Fibroblast of the conjunctiva (primary cell): ENCODE data around the gene PDE3B.
"Not testable (repeated sequence)": the region's sequence is repeated elsewhere in the genome, so short reads cannot be mapped to it uniquely, and the experiment has no call there.

Experiments used
- DNase-seq: peaks from one replicate; pipeline ENCODE4 v3.0.0-alpha.2; 2010; ENCODE audit warnings: low read depth

The PDE3B gene

DNA sequence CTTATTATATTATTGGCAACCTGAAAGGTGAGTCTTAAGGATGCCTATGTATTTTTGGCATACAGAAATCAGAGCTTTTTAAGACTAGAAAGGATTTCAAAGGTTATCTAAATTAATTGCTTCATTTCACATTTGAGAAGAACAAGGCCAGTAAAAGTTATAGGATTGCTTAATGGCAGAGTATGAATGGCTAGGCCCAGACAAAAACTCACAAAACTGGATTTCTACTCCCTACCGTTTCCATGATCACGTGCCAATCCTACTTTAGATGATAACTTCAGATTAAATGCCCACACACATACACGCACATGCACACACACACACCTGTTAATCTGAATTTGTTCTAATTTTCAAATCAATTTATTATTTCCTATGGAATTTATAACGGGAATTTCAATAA is 1.8 kb upstream of the PDE3B start:
- no peak for DNase-seq

DNA sequence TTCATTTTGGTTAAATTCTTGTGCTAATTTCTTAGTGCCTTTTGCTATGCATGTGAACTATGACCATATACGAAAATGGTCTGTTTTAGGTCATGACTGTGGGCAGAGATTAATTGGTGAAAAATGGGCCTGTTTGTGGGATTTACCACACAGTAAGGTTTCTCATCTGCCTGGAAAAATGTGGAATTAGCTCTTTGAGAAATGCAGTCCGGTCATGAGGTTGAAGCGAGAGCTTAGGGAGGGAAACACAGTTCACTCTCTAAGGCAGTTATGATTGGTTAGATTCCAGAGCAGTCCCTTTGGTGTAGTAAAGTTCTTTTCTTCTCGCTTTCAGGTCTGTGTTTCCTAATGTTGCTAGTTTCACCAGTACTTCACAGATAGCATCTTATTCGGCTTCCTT is 1.2 kb upstream of the PDE3B start:
- DNase-seq = no peak

GRCh38 chr11:14642873-14643696 is 519 bp upstream of the PDE3B start:
- no peak for DNase-seq

- DNase-seq = no peak
Observed at GRCh38 chr11:14644226-14645014, 816 bp downstream of the PDE3B start.

GRCh38 chr11:14645015-14645912 is 1.7 kb downstream of the PDE3B start:
- no peak for DNase-seq

- DNase-seq = no peak
Observed at GRCh38 chr11:14645985-14646900, 2.6 kb downstream of the PDE3B start.

DNA sequence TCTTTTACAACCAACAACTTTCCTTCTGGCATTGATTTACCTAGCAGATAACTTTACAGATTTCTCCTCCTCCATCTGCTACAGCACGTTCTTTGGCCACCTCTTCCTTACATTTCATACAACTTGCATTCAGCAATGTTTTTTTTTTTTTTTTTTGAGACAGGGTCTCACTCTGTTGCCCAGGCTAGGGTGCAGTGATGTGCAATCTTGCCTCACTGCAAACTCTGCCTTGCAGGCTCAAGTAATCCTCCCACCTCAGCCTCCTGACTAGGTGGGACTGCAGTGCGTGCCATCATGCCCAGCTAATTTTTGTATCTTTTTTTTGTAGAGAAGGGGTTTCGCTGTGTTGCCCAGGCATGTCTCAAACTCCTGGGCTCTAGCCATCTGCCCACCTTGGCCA is 6.5 kb downstream of the PDE3B start:
- no peak for DNase-seq

DNA sequence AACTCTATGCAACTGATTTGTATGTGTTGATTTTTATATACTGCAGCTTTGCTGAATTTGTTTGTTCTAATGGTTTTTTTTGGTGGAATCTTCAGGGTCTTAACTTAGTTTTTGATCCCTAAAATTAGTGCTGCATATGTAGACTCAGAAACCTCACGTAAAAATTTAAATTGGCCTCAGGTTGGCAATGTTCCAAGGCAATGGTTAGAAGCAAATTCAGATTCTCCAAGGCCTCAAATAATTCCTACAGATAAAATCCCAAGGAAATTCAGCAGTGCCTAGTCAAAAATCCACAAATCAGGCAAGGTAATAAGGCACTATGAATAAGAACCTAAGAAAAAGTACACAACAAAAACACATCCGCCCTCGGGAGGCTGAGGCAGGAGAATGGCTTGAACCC is 9.5 kb downstream of the PDE3B start:
- no peak for DNase-seq

GRCh38 chr11:14655435-14655834 is 11.8 kb downstream of the PDE3B start:
- DNase-seq = no peak

DNA sequence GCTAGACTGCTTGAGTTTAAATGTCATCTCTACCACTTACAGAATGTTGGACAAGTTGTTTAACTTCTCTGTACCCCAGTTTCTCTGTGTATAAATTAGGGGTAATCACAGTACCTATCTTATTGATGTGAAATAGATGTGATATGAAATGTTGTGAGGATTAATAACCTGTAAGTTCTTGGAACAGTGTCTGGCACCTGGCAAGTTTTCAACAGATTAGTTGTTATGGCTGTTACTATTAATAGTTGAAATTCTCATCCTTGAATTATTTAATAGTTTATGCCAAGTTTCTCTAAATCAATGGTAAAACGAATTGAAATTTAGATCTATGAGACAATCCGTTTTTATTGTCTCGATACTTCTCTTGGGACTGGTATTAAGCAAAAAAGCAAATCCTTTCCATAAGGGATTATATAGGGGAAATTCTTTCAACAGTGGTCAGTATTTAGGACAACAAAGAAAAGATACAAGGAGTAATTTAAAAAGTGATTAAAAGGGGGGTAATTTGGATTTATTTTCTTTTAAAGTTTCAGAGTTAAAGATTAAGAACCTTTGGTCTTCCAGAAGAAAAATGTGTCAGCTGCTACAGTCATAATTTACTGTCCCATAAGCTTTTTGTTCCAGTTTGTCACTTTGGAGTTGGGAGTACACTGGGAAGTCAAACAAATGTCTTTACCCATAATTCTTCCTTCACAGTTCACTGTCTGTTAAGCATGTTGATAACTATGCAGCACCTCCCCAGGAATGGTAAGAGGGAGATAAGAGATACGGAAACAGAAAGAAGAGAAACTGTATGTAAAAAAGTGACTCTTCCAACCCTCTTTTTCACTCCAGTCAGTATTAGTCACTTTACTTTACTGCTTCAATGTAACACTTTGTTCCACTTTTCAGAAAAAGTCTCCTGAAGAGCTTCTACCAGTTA is 13.2 kb downstream of the PDE3B start:
- DNase-seq = no peak

DNA sequence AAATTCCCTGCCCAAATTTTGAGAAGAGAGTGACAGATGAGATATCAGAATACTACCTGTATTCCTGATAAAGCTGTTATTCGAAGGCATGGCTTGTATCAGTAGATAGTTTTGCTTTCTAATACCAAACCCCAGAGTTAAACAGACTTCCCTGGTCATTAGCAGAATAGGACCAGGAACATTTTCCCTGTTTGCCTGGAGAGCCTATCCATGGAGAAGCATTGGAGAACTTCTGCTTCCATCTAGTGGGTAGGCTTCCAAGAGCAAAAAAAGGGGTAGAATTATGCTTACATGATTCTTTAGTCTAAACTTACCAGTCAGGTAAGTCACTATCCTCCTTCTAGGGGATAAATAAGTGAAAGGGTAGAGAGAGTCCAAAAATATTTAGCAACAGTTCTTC is 14.2 kb downstream of the PDE3B start:
- no peak for DNase-seq

- not testable (repeated sequence) for DNase-seq
Observed at GRCh38 chr11:14664926-14665325, 21.3 kb downstream of the PDE3B start.

GRCh38 chr11:14667329-14667728 is 23.7 kb downstream of the PDE3B start:
- DNase-seq = not testable (repeated sequence)

- DNase-seq = no peak
Observed at GRCh38 chr11:14668731-14669301, 25.2 kb downstream of the PDE3B start.

- DNase-seq = no peak
Observed at GRCh38 chr11:14669499-14669898, 25.9 kb downstream of the PDE3B start.

- no peak for DNase-seq
Observed at GRCh38 chr11:14669958-14670357, 26.4 kb downstream of the PDE3B start.

DNA sequence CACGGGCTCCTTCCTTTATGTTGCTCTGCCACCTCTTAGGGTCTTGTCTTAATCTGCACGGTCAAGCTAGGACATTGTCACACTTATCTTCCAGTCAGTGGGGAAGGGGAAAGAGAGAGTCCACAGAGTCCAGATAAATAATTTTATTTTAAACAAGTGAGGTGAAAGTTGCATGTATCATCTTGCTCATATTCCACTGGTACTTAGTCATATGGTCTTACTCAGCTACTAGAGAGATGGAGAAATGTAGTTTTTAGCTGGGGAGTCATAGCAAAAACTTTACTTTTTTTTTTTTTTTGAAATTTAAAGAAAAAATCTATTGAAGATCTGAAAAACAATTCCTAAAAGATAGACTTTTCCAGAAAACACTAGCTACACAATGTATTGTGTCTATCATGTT is 29.0 kb downstream of the PDE3B start:
- peak; percentile 13 for DNase-seq

DNA sequence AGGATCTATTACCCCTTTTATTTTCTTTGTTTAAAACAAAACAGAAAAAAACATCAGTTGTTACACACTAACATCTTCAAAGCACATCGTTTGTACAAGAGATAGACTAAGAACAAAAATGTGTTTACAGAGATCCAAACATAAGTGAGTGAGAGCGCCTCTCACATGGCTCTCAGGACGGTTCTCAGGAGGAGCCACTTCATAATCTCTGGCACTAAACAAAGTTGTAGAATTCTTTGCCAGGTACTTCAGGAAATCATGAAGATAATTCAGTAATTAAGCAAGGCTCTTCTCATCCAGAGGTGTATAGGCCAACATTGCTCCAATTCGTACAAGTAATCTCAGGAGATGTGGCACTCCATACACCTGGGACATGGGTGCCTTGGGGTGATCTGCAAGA is 29.8 kb downstream of the PDE3B start:
- no peak for DNase-seq

- no peak for DNase-seq
Observed at GRCh38 chr11:14673824-14674405, 30.3 kb downstream of the PDE3B start.
